RWPE1 (cell line): ENCODE data around the gene SNRNP27.

Source experiments
- CTCF ChIA-PET: fragments of 350-600 bp; sonication (Branson Sonifier 250); formaldehyde crosslinking; extraction: SDS; loops from one replicate; lab custom pipeline; 2021; lab: Yijun Ruan, JAX
- POLR2A ChIA-PET: fragments of 400-600 bp; formaldehyde crosslinking; extraction: SDS; loops from one replicate; lab custom pipeline; 2020; ENCODE audit warnings: antibody characterized with exemption; ENCODE audit not compliant: low non-redundant PET; lab: Yijun Ruan, JAX
- DNase-seq: peaks from one replicate; pipeline ENCODE4 v3.0.0; 2012; ENCODE audit warnings: low spot score
- H3K27ac ChIP-seq: fragments of 450-650 bp; 2 replicates; pipeline ENCODE4 v1.5.1; 2017
- TF ChIP-seq, protein P1 (sequence below): fragments of 450-650 bp; conservative IDR thresholded peaks from 2 replicates; pipeline ENCODE4 v1.5.1; 2017; ENCODE audit warnings: low read depth, mild to moderate bottlenecking

SNRNP27 gene

GRCh38 chr2:69902213-69902922 is 8.6 kb downstream of the SNRNP27 start:
- POLR2A ChIA-PET = no interaction called here
- no peak for DNase-seq
- TF ChIP-seq, protein P1, sequence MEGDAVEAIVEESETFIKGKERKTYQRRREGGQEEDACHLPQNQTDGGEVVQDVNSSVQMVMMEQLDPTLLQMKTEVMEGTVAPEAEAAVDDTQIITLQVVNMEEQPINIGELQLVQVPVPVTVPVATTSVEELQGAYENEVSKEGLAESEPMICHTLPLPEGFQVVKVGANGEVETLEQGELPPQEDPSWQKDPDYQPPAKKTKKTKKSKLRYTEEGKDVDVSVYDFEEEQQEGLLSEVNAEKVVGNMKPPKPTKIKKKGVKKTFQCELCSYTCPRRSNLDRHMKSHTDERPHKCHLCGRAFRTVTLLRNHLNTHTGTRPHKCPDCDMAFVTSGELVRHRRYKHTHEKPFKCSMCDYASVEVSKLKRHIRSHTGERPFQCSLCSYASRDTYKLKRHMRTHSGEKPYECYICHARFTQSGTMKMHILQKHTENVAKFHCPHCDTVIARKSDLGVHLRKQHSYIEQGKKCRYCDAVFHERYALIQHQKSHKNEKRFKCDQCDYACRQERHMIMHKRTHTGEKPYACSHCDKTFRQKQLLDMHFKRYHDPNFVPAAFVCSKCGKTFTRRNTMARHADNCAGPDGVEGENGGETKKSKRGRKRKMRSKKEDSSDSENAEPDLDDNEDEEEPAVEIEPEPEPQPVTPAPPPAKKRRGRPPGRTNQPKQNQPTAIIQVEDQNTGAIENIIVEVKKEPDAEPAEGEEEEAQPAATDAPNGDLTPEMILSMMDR = no peak
- peak overlapping the region; percentile 57 for H3K27ac ChIP-seq
- CTCF ChIA-PET = no interaction called here

GRCh38 chr2:69907216-69907615 is 13.5 kb downstream of the SNRNP27 start:
- H3K27ac ChIP-seq = no peak overlapping the region
- TF ChIP-seq, protein P1 = no peak
- no peak for DNase-seq
- ChIA-PET CTCF (no interaction called here), POLR2A (no interaction called here)

DNA sequence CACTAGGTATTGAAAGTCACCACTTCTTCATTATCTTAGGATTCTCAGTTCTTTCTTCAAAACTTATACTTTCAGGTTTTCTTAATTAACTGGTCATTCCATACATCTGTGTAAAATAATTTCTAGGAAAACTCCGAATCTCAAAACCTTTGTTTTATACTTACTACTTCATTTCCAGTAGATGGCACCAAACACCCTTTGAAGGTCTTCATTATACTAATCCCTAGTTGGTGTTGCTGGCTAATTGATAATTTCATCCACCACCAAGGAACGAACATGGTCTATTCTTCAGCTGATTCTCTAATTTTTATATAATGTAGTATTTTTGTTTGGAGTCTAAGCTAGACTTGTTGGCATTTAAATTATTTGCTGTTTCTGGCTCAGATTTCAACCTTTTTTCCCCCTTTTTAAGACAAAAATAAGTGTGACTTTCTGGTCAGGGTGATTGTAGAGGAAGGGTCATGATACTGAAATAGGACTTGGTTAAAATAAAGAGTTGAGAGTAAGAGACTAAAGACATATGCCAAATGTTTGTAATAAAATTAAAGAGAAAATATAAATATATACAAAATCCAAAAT is 18.3 kb downstream of the SNRNP27 start:
- H3K27ac ChIP-seq = no peak overlapping the region
- peak; percentile 50 for DNase-seq
- POLR2A ChIA-PET = no interaction called here
- CTCF ChIA-PET = interaction anchor here (0.6 to 1.5 kb wide), 4 partner anchors 230 to 1783 kb away, joined by 3 to 4 read pairs (median 4); no protein-coding TSS in a partner anchor
- TF ChIP-seq, protein P1 = peak; percentile 57

- peak overlapping the region; percentile 86 for H3K27ac ChIP-seq
- CTCF ChIA-PET = interaction anchor here (0.6 to 1.0 kb wide), 3 partner anchors 83 to 220 kb away, joined by 3 read pairs; no protein-coding TSS in a partner anchor
- POLR2A ChIA-PET = interaction anchor here (0.6 to 2.7 kb wide), 13 partner anchors 20 to 379 kb away, joined by 3 to 18 read pairs (median 3); partner anchors contain the start of gene SNRPG
- peak; percentile 99 for DNase-seq
- TF ChIP-seq, protein P1 = no peak
Measured at GRCh38 chr2:69914164-69914949, 20.6 kb downstream of the SNRNP27 start.

DNA sequence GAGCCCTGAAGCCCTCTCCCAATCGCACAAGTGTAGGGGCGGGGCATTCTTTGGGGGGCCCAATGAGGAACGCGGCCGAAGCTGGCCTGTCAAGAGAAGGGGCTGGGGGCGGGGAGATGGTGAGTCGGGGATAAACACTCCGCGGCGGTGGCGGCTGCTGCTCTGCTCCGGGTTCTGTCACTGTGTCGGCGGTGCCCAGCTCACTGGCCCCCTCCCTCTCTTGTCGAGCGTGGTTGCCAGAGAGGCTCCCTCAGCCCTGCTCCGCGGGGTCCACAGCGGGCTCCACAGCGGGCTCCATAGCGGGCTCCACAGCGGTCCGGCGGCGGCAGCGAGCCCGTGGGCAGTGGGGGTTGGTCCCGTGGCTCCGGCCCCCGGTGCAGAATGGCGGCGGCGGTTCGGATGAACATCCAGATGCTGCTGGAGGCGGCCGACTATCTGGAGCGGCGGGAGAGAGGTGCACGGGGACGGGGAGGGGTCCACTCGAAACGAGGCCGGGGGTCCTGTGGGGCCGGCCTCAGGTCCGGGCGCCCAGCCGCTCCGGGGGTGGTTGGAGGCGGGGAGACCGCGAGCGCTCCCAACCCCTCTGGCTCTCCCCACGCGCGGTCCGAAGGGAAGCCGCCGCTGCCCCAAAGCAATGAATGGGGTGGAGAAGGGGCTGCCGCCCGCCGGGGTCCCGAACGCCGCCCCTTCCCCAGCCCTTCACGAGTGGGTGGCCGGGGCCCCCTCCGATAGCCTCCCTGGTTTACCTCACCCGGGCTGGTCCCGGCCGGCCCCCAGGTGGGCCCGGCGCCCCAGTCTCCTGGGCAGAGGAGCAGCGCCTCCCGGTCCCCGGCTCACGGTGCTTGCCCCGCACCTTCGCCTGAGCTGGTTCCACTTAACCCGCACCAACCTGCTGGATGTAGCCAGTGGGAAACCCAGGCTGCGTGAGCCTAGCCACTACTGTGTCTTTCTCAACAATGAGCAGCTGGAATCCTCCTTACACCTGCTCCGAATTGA is 21.5 kb downstream of the SNRNP27 start, which contains the start of gene MXD1:
Gene MXD1, plus strand, starts transcription at position 160 of the 996 bp plus-strand sequence. Its CDS starts 222 bp downstream, at position 382.
- ChIA-PET POLR2A (interaction anchor here (0.6 to 2.7 kb wide), 12 partner anchors 153 to 1623 kb away, joined by 3 to 18 read pairs (median 4); partner anchors contain the start of gene SNRPG), CTCF (interaction anchor here (1.0 to 1.2 kb wide), 2 partner anchors 82 to 156 kb away, joined by 3 to 6 read pairs; no protein-coding TSS in a partner anchor)
- H3K27ac ChIP-seq = peak within 1 kb of the TSS; percentile 86
- DNase-seq = no peak
- TF ChIP-seq, protein P1 = no peak
